ENCODE measurements around the gene PKNOX2.

Gene PKNOX2

GRCh38 chr11:125398475-125398874 lies 233.9 kb downstream of the PKNOX2 start:
- in situ Hi-C loops (cut with HindIII; ENCODE audit: low sequenced_read_pairs) = no loop called here

DNA sequence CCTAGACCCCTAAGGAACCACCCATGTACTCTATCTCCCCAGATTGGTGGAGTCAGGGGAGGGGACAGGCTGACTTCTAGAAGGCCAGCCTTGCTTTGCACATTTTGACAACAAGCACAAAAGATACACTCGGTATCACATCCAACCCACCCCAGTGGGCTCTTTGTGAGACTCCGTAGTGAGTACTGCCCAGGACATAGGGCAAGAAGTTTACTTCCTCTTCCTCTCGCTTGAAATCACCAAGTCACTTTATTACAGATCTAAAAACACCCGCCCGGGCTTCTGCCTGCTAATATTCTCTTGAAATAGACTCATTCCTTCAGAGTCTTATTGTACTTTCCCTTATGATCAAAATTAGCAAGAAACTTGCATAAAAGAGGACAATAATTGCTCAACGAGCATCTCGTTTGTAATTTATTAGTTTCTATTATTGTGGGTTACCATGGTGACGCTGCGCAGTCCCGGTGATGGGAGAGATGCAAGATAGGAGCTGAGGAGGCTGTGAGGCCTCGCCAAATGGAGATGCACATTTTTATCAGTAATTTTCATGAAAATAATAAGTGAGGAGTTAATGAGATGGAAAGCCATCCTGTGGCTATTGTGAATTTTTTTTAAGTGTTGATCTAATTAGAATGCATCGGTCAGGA lies 234.6 kb downstream of the PKNOX2 start:
- in situ Hi-C loops (cut with HindIII; ENCODE audit: low sequenced_read_pairs) = no loop called here

GRCh38 chr11:125399945-125400344 lies 235.4 kb downstream of the PKNOX2 start:
- in situ Hi-C loops (cut with HindIII; ENCODE audit: low sequenced_read_pairs) = no loop called here

DNA sequence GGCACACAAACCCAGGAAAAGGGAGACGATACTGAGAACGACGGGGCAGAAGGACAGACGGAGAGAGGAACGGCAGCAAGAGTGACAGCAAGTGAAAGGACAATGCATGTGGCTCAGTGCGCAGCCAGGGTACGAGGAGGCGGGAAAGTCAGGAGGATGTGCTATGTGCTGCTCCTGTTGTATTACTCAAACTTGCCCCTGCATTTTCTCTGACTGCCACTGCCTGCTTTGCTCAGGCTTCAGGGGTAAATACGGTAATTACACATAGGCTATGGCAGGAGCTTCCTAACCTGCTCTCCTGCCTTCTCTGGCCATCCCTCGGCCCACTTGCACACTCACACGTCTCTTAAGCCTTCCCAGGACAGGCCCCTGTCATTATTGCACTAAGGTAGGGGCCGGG lies 236.7 kb downstream of the PKNOX2 start:
- in situ Hi-C loops (cut with HindIII; ENCODE audit: low sequenced_read_pairs) = no loop called here

DNA sequence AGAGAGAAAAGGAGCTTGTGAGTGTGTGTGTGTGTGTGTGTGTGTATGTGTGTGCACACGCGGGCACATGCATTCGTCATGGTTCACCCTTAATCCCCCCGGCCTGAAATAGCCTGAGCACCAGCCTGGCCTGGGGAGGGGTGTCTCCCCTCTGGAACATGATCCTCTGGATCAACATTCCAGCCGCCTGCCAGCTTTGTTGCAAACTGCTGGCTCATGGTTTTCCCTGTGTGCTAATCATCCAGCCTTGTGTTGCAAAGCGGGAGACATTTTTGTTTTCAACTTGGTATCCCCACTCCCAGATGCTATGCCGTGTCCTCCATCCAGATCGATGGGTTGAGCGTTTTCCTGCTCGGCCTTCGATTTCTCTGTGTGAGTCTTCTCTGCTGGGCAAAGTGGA lies 237.2 kb downstream of the PKNOX2 start:
- in situ Hi-C loops (cut with HindIII; ENCODE audit: low sequenced_read_pairs) = no loop called here

GRCh38 chr11:125402435-125402834 lies 237.9 kb downstream of the PKNOX2 start:
- in situ Hi-C loops (cut with HindIII; ENCODE audit: low sequenced_read_pairs) = no loop called here

GRCh38 chr11:125404157-125404810 lies 239.7 kb downstream of the PKNOX2 start:
- in situ Hi-C loops (cut with HindIII; ENCODE audit: low sequenced_read_pairs) = no loop called here

DNA sequence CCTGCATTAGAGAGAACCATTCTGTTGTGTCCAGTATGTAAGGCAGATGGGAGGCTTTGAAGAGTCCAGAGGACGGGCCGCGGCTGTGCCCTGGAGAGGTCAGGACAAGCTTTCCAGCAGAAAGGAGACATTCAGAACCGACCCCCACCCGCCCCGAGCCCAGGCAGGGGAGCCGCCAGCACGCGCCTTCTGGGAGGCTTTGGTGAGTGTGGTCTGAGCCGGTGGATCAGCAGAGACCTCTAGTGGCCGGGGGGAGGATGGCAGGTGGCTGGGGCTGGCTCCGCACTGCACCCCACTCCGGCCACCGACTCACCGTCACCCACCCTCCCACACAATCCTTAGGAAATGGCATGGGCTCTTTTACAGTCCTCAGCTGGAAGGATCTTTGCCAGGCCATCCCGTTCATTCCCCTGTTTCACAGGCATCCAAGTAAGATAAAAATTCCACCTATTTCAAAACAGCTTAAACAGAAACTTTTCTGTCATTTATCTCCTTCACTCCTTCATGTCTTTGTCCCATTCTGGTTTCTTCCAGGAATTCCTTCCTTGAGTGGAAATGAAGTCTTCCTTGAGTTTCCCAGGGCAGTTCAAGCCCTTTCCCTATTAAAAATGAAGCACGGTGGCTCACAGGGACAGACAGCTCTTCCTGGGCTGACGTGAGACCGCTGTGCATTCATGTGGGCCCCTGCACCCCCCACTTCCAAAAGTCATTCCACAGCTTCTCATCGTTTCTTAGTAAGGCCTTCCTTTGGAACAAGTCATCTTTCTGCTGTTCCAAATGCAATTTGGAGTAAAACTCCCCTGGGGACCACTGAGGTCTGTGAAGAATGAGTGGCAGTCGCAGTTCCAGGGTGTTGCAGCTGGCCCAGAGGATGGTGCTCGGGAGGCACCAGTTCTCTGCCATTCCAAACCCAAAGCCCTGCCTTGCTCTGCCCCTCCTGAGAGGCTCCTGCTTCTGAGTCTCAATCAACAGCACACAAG lies 240.6 kb downstream of the PKNOX2 start:
- in situ Hi-C loops (cut with HindIII; ENCODE audit: low sequenced_read_pairs) = no loop called here

DNA sequence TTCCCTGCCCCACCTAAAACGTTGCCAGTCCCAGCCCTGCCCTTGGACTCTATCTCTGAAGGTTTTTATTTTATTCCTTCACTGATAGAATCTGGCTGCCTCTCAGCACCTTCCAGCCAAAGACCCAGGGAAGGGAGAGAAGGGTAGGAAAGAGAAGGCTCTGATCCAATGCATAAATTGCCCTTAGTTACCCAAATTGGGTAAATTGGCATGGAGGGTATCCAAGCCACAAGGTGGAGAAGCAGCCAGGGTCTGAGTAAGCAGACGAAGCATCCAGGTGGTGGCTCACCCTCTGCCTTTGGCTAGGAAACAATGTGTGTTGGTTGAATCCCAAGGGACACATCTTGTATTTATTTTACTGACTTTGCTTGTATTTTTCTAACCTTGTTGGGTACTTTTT lies 242.5 kb downstream of the PKNOX2 start:
- in situ Hi-C loops (cut with HindIII; ENCODE audit: low sequenced_read_pairs) = no loop called here

- in situ Hi-C loops (cut with HindIII; ENCODE audit: low sequenced_read_pairs) = no loop called here
These were observed 243.8 kb downstream of the PKNOX2 start for GRCh38 chr11:125408311-125408711.

- in situ Hi-C loops (cut with HindIII; ENCODE audit: low sequenced_read_pairs) = no loop called here
These were observed 245.5 kb downstream of the PKNOX2 start for GRCh38 chr11:125410091-125410490.

- in situ Hi-C loops (cut with HindIII; ENCODE audit: low sequenced_read_pairs) = no loop called here
These were observed 247.6 kb downstream of the PKNOX2 start for GRCh38 chr11:125412177-125412496.

- in situ Hi-C loops (cut with HindIII; ENCODE audit: low sequenced_read_pairs) = no loop called here
These were observed 248.0 kb downstream of the PKNOX2 start for GRCh38 chr11:125412509-125412908.

DNA sequence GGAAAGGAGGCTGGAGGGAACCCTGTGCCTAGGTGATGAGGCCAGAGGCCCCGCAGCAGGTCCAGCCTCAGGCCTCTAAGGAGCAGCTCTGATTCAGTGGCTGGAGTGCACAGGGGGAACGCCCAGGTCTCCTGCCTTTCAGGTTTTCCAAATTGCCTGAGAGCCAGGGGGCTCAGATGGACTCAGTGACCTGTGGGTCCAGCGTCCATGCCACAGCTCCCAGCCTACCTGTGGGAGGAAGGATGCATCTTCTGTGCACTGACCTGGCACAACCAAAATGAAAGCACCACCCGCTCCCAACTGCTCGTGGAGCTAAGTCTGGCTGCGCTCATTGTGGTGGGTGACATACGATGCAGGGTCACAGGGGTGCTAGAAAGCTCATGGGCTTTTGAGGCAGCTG lies 248.7 kb downstream of the PKNOX2 start:
- in situ Hi-C loops (cut with HindIII; ENCODE audit: low sequenced_read_pairs) = no loop called here

DNA sequence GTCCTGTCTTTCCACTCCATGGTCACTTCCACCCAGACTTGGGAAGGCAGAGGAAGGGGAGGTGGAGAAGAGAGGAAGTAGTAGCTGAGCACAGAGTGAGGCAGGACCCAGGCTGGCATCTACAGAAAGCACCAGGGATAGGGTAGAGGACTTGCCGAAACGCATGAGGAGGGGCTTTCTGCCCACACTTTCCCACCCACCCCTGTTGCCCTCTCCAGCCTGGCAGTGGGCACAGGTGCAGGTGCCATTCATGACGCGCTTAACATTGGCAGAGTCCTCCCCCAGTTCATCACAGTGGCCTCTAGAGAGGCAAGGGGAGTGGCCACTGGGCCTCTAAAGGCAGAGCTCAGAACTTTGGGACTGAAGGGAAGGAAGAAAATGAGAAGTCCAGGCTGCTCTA lies 249.6 kb downstream of the PKNOX2 start:
- in situ Hi-C loops (cut with HindIII; ENCODE audit: low sequenced_read_pairs) = no loop called here

DNA sequence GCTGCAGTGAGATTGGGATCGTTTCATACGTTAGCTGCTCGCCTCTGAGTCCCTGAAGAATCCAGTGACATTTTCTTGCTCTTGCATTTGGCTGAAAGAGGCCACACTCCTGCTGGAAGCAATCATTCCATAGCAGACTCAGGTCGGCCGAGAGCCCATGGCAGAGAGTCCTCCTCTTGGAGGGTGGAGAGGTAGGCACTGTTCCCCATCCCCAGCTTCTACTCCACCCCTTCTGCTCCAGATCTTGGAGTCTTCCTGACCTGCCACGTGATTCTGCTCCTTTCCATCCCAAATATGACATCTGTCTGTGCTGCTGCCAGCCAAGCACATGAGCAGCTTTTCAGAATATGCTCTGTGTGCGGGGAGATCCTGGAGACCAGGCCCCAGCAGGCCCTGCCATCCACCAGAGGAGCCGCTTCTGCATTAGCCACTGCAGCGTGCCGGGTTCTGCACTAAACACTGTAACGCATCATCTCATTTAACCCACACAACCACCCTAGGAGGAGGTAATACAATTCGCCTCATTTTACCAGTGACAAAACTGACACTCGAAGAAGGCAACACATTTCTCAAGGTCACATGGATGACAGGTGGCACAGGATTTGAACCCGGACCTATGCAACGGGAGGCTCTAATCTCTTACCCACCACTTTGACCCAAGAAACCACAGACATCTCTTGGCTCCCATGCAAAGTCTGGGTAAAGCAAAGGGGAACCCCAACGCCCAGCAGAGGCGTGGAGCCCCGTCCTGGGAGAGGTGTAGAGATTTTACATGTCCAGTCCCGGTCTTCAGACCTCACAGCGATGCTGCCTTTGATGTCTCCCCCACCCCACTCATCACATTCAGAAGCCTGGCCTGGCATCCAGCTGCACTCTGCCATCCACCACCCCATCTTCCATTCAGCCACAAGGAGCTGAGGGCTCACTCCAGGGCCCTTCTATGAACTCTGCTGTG lies 252.7 kb downstream of the PKNOX2 start:
- in situ Hi-C loops (cut with HindIII; ENCODE audit: low sequenced_read_pairs) = no loop called here

GRCh38 chr11:125418396-125418795 lies 253.8 kb downstream of the PKNOX2 start:
- in situ Hi-C loops (cut with HindIII; ENCODE audit: low sequenced_read_pairs) = no loop called here

- in situ Hi-C loops (cut with HindIII; ENCODE audit: low sequenced_read_pairs) = no loop called here
These were observed 258.1 kb downstream of the PKNOX2 start for GRCh38 chr11:125422681-125423080.

GRCh38 chr11:125423247-125423849 lies 258.8 kb downstream of the PKNOX2 start:
- in situ Hi-C loops (cut with HindIII; ENCODE audit: low sequenced_read_pairs) = no loop called here

DNA sequence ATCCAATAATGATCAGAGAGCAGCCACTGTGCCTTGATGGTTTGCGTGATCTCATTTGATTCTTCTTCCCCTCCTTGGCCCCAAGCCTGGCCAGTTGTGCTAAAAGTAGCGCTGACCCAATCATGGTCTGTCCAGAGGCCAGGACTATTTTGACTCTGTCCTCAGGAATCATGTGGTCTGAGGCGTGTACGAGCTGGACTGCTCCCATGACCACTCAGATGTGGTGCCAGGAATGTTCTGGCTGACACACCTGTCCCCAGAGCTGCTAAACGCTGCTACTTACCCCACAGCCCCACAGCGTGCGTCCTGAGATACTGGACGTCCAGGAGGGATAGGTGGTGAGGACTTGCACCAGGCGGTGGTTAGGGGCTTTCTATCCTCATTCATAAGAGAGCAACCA lies 261.1 kb downstream of the PKNOX2 start:
- in situ Hi-C loops (cut with HindIII; ENCODE audit: low sequenced_read_pairs) = no loop called here

Data from DLD1 (cell line).